ENCODE data around the gene MIPOL1.

DNA sequence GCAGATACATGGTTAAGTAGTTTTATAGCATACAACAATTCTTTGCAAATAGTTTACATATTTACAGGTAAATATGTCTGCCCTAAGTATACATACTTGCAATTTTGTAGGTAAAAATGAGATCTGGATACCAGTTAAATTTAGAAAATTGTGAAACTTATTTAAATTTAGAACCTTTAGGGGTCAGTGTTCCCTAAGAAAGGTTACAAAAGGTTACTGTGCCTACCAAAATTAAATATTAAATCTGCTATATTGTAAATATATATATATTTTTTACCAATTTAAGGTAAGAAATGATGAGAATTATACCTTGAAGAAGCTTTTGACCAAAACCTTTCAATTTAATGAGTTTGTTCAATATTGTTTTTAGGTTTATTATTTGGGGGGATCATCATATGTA lies 54.0 kb downstream of the MIPOL1 start:
- no peak for TF ChIP-seq EP300 (IDR thresholded peaks at IDR 0.05)
- TF ChIP-seq, protein P1, sequence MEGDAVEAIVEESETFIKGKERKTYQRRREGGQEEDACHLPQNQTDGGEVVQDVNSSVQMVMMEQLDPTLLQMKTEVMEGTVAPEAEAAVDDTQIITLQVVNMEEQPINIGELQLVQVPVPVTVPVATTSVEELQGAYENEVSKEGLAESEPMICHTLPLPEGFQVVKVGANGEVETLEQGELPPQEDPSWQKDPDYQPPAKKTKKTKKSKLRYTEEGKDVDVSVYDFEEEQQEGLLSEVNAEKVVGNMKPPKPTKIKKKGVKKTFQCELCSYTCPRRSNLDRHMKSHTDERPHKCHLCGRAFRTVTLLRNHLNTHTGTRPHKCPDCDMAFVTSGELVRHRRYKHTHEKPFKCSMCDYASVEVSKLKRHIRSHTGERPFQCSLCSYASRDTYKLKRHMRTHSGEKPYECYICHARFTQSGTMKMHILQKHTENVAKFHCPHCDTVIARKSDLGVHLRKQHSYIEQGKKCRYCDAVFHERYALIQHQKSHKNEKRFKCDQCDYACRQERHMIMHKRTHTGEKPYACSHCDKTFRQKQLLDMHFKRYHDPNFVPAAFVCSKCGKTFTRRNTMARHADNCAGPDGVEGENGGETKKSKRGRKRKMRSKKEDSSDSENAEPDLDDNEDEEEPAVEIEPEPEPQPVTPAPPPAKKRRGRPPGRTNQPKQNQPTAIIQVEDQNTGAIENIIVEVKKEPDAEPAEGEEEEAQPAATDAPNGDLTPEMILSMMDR (IDR thresholded peaks at IDR 0.05), result no peak
- no peak for TF ChIP-seq POLR2A (IDR thresholded peaks at IDR 0.05)

Measured in tibial nerve (tissue), 4 donors.